K562 (cell line): Measurements from ENCODE around the gene ANKLE1. TPM values are rescaled to one million over a fixed set of nuclear protein-coding genes. Genes with fewer than 3 reads are reported as not detected.

Experiments
- CCNT2 ChIP-seq: IDR thresholded peaks from 2 replicates; pipeline ENCODE4 v1.6.1; 2011; ENCODE audit warnings: borderline replicate concordance, low read depth, mild to moderate bottlenecking, moderate library complexity, mixed read lengths, low read length; ENCODE audit not compliant: insufficient read length; ENCODE audit errors: extremely low read depth
- CTBP1 ChIP-seq: fragments of 450-650 bp; IDR thresholded peaks from 2 replicates; pipeline ENCODE4 v1.6.1; 2016; ENCODE audit warnings: borderline replicate concordance
- E2F6 ChIP-seq, 2 experiments: IDR thresholded peaks; 2 replicates each; pipeline ENCODE4 v1.6.1; 2011; ENCODE audit warnings: borderline replicate concordance in 1 of 2, control low read depth in 1 of 2, low read depth in 1 of 2, low read length in 1 of 2, mild to moderate bottlenecking in 1 of 2, mixed read lengths in 1 of 2, moderate library complexity in 1 of 2; ENCODE audit not compliant: insufficient read depth in 1 of 2, insufficient read length in 1 of 2, poor library complexity in 1 of 2, severe bottlenecking in 1 of 2; ENCODE audit errors: extremely low read depth in 1 of 2
- ERF ChIP-seq: fragments of 450-650 bp; formaldehyde crosslinking; IDR thresholded peaks from 2 replicates; pipeline ENCODE4 v1.4.0; 2020; ENCODE audit warnings: mild to moderate bottlenecking, mixed read lengths
- HMGN3 ChIP-seq: IDR thresholded peaks from 2 replicates; pipeline ENCODE4 v1.6.1; 2011; ENCODE audit warnings: borderline replicate concordance, low read depth, mild to moderate bottlenecking, mixed read lengths, low read length; ENCODE audit not compliant: insufficient read length; ENCODE audit errors: extremely low read depth
- MYC ChIP-seq, 2 experiments: fragments of 250-450 bp in 1 of 2; sonication (Bioruptor Pico) in 1 of 2; IDR thresholded peaks; 2 replicates each; pipeline versions ENCODE4 v1.5.1 to v1.6.1; 2012 to 2021; ENCODE audit warnings: low read depth in 2 of 2, borderline replicate concordance in 1 of 2, improper control_type of control experiment in 1 of 2, low read length in 1 of 2, mild to moderate bottlenecking in 1 of 2, moderate library complexity in 1 of 2
- NFIC ChIP-seq: fragments of 450-650 bp; IDR thresholded peaks from 2 replicates; pipeline ENCODE4 v1.6.1; 2017; ENCODE audit warnings: mild to moderate bottlenecking, inconsistent platforms
- PTBP1 ChIP-seq: fragments of 200-400 bp; formaldehyde crosslinking; IDR thresholded peaks from 2 replicates; pipeline ENCODE4 v1.6.1; 2017; ENCODE audit warnings: low read depth, low read length
- RBFOX2 ChIP-seq: fragments of 200-400 bp; formaldehyde crosslinking; IDR thresholded peaks from 2 replicates; pipeline ENCODE4 v1.6.1; 2017; ENCODE audit warnings: low read depth, mild to moderate bottlenecking, low read length, moderate library complexity
- SAP30 ChIP-seq: fragments of 200-600 bp; sonication (generic); IDR thresholded peaks from 2 replicates; pipeline ENCODE4 v1.6.1; 2012; ENCODE audit warnings: borderline replicate concordance, low read depth, mild to moderate bottlenecking, moderate library complexity, low read length, control low read depth, inconsistent platforms; ENCODE audit not compliant: insufficient read depth, poor library complexity, severe bottlenecking
- SMARCA4 ChIP-seq: fragments of 450-650 bp; IDR thresholded peaks from 2 replicates; pipeline ENCODE4 v1.6.1; 2016
- SNAPC5 ChIP-seq: fragments of 250-450 bp; sonication (Bioruptor Pico); IDR thresholded peaks from 2 replicates; pipeline ENCODE4 v1.8.0; 2021; ENCODE audit warnings: moderate library complexity, mild to moderate bottlenecking, inconsistent platforms
- SNIP1 ChIP-seq: fragments of 450-650 bp; IDR thresholded peaks from 2 replicates; pipeline ENCODE4 v1.7.1; 2017; ENCODE audit warnings: low read depth, mild to moderate bottlenecking
- SP2 ChIP-seq: IDR thresholded peaks from 2 replicates; pipeline ENCODE4 v1.6.1; 2011; ENCODE audit warnings: mild to moderate bottlenecking, low read depth, low read length, moderate library complexity; ENCODE audit not compliant: poor library complexity, severe bottlenecking; ENCODE audit errors: extremely low read depth
- UBTF ChIP-seq, 2 experiments: IDR thresholded peaks; 2 replicates each; pipeline ENCODE4 v1.6.1; 2012; ENCODE audit warnings: improper control_type of control experiment in 2 of 2, low read depth in 2 of 2, low read length in 2 of 2, borderline replicate concordance in 1 of 2
- ZNF644 ChIP-seq: fragments of 200-800 bp; sonication (Bioruptor generic); IDR thresholded peaks from 2 replicates; pipeline ENCODE4 v1.6.1; 2016; ENCODE audit warnings: low read depth, missing genetic modification characterization, missing compliant biosample characterization
- ZNF668 ChIP-seq: fragments of 250-450 bp; sonication (Bioruptor Pico); IDR thresholded peaks from 2 replicates; pipeline ENCODE4 v1.8.0; 2022; ENCODE audit warnings: mild to moderate bottlenecking, inconsistent platforms
- ZNF79 ChIP-seq: fragments of 250-450 bp; sonication (Bioruptor Pico); IDR thresholded peaks from 2 replicates; pipeline ENCODE4 v1.4.0; 2020; ENCODE audit warnings: low read depth, mild to moderate bottlenecking, moderate library complexity
- polyA plus RNA-seq, 8 experiments: library from polyadenylated mRNA; depleted of rRNA in 4 of 8; stranded (reverse) in 5 of 8; unstranded in 3 of 8; fragments of >200 nt; fragmentation: Nextera tagmentation in 2 of 8; fragmentation: Illumina TruSeq in 1 of 8; extraction: Ambion mirVana in 2 of 8; extraction: Trizol in 1 of 8; gene quantifications; 2 replicates each; pipeline versions ENCODE4 v1.2.1 to v1.2.3, GENCODE V29; 2011 to 2014; ENCODE audit warnings: inconsistent platforms in 1 of 8, missing spikeins in 1 of 8
- total RNA-seq, 7 experiments: library from RNA; depleted of rRNA in 6 of 7; stranded (reverse); fragments of >200 nt in 6 of 7; fragmentation: Illumina TruSeq in 2 of 7; extraction: Trizol in 2 of 7; gene quantifications; 2 replicates each; pipeline versions ENCODE4 v1.2.1 to v1.2.3, GENCODE V29; 2011 to 2021; ENCODE audit warnings: low replicate concordance in 1 of 7
- TF ChIP-seq, protein P1 (sequence below): fragments of 450-650 bp; IDR thresholded peaks from 2 replicates; pipeline ENCODE4 v1.6.1; 2017; ENCODE audit warnings: antibody characterized with exemption, mild to moderate bottlenecking

Gene ANKLE1
- total and polyA plus RNA-seq, 9 of the 15 experiments (the other 6 are each of a cell fraction or from before 2014, with no cell fraction given): 0.63 to 9.2 (median 2.9) TPM

DNA sequence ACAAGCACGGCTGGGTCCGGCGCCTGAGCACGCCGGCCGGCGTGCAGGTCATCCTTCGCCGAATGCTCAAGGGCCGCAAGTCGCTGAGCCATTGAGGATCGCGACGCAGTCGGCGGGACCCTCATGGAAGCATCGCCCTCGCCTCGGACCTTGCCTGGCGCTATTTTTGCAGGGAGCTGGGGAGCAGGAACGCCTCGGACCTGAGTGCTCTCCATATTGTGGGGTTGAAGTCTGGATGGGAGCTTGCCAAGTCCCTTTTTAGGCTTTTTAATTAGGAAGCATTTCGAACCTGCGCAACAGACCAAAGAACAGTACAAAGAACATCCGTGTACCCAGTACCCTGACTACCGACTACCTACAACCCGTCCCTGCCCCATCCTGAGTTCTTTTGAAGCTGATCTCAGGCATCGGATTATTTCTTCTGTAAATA is 24.6 kb downstream of the ANKLE1 start (continued):
- TF ChIP-seq SNAPC5 (CRISPR knock-in tag) (no peak), CTBP1 (no peak), MYC (IDR thresholded peaks at IDR 0.05; ENCODE audit: low read depth, low read length) (peak; percentile 9; the same call in 1 of the 2 replicates), MYC (CRISPR knock-in tag; IDR thresholded peaks at IDR 0.05; ENCODE audit: borderline replicate concordance, low read depth) (no peak), NFIC (no peak), SMARCA4 (no peak), CCNT2 (no peak), UBTF (IDR thresholded peaks at IDR 0.05; ENCODE audit: borderline replicate concordance in 1 of 2, low read depth in 2 of 2, low read length in 2 of 2) (peak in 1 of 2 experiments; percentile 87; a peak in 2 of 4 replicates), ZNF79 (CRISPR knock-in tag) (no peak), RBFOX2 (peak; percentile 10), SNIP1 (no peak), SAP30 (peak; percentile 24), ERF (0 out of 2 replicates have a peak, but pooled peaks have one; percentile 2), HMGN3 (no peak), SP2 (no peak), E2F6 (IDR thresholded peaks at IDR 0.05; ENCODE audit: borderline replicate concordance in 1 of 2, extremely low read depth in 1 of 2, insufficient read depth in 1 of 2, insufficient read length in 1 of 2, low read depth in 1 of 2, low read length in 1 of 2, poor library complexity in 1 of 2, severe bottlenecking in 1 of 2) (peak; percentile 58 to 76), ZNF644 (tag) (no peak), ZNF668 (CRISPR knock-in tag) (no peak), PTBP1 (no peak)
- TF ChIP-seq, protein P1, sequence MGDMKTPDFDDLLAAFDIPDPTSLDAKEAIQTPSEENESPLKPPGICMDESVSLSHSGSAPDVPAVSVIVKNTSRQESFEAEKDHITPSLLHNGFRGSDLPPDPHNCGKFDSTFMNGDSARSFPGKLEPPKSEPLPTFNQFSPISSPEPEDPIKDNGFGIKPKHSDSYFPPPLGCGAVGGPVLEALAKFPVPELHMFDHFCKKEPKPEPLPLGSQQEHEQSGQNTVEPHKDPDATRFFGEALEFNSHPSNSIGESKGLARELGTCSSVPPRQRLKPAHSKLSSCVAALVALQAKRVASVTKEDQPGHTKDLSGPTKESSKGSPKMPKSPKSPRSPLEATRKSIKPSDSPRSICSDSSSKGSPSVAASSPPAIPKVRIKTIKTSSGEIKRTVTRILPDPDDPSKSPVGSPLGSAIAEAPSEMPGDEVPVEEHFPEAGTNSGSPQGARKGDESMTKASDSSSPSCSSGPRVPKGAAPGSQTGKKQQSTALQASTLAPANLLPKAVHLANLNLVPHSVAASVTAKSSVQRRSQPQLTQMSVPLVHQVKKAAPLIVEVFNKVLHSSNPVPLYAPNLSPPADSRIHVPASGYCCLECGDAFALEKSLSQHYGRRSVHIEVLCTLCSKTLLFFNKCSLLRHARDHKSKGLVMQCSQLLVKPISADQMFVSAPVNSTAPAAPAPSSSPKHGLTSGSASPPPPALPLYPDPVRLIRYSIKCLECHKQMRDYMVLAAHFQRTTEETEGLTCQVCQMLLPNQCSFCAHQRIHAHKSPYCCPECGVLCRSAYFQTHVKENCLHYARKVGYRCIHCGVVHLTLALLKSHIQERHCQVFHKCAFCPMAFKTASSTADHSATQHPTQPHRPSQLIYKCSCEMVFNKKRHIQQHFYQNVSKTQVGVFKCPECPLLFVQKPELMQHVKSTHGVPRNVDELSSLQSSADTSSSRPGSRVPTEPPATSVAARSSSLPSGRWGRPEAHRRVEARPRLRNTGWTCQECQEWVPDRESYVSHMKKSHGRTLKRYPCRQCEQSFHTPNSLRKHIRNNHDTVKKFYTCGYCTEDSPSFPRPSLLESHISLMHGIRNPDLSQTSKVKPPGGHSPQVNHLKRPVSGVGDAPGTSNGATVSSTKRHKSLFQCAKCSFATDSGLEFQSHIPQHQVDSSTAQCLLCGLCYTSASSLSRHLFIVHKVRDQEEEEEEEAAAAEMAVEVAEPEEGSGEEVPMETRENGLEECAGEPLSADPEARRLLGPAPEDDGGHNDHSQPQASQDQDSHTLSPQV: peak; percentile 3; the same call in 1 of the 2 replicates
